ENCODE data around the gene KIF3A.

GRCh38 chr5:132648355-132648754 is 89.0 kb downstream of the KIF3A start:
- TF ChIP-seq CTCF (conservative IDR thresholded peaks at IDR 0.05; ENCODE audit: low read depth in 2 of 2), result no peak
- no peak for TF ChIP-seq POLR2AphosphoS5 (IDR thresholded peaks at IDR 0.05; ENCODE audit: low read depth)
- no peak for TF ChIP-seq REST (IDR thresholded peaks at IDR 0.05; ENCODE audit: unreplicated experiment)
- TF ChIP-seq EZH2 (IDR thresholded peaks at IDR 0.05; ENCODE audit: low read depth, unreplicated experiment), result no peak
- no peak for TF ChIP-seq CREB1 (CRISPR knock-in tag; IDR thresholded peaks at IDR 0.05; ENCODE audit: low read depth)
